WTC11 (cell line): ENCODE data around the gene THEM5. TPM values are rescaled to one million over a fixed set of nuclear protein-coding genes. Genes with fewer than 3 reads are reported as not detected.

Experiments
- TEAD4 ChIP-seq: sonication (generic); formaldehyde crosslinking; IDR thresholded peaks from 2 replicates; pipeline ENCODE4 v1.8.0; 2022; ENCODE audit warnings: mild to moderate bottlenecking, missing genetic modification reagents
- total RNA-seq: library from RNA; stranded (reverse); gene quantifications from 3 replicates; pipeline ENCODE4 v1.2.3, GENCODE V29; 2021
- TF ChIP-seq, protein P1 (sequence below): sonication (generic); formaldehyde crosslinking; IDR thresholded peaks from 2 replicates; pipeline ENCODE4 v1.8.1; 2023; ENCODE audit warnings: mild to moderate bottlenecking, moderate library complexity, missing genetic modification reagents
- TF ChIP-seq, protein P2 (sequence below): fragments of 250-450 bp; sonication (Bioruptor Pico); IDR thresholded peaks from 2 replicates; pipeline ENCODE4 v1.9.0; 2021; ENCODE audit warnings: mild to moderate bottlenecking
- TF ChIP-seq, protein P3 (sequence below): sonication (generic); formaldehyde crosslinking; IDR thresholded peaks from 2 replicates; pipeline ENCODE4 v1.8.1; 2023; ENCODE audit warnings: mild to moderate bottlenecking, missing genetic modification reagents
- TF ChIP-seq, protein P4 (sequence below): fragments of 250-450 bp; sonication (Bioruptor Pico); IDR thresholded peaks from 2 replicates; pipeline ENCODE4 v2.1.2; 2022; ENCODE audit warnings: mild to moderate bottlenecking, moderate library complexity

The THEM5 gene
- total RNA-seq, 1 experiment from 2014 or later: not detected

DNA sequence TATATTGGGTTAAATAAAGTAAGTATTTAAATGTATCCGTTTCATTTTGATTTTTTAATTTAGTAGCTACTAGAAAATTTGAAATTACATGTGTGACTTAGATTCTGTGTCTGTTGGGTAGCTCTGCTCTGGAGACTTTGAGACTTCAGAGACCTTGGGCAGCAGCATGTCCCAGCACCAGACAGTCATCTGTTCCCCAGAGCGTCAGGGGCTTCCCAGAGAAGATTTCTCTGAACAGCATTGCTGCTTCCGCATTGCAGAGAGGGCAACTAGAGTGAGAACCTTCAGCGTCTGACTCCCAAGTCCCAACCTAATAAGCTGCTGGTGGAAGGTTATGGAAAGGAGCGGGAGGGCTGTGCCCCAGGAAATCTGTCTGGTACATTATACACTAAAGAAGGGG is 54.9 kb downstream of the THEM5 start (continued):
- TF ChIP-seq, protein P1, sequence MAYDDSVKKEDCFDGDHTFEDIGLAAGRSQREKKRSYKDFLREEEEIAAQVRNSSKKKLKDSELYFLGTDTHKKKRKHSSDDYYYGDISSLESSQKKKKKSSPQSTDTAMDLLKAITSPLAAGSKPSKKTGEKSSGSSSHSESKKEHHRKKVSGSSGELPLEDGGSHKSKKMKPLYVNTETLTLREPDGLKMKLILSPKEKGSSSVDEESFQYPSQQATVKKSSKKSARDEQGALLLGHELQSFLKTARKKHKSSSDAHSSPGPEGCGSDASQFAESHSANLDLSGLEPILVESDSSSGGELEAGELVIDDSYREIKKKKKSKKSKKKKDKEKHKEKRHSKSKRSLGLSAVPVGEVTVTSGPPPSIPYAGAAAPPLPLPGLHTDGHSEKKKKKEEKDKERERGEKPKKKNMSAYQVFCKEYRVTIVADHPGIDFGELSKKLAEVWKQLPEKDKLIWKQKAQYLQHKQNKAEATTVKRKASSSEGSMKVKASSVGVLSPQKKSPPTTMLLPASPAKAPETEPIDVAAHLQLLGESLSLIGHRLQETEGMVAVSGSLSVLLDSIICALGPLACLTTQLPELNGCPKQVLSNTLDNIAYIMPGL (CRISPR knock-in tag): no peak
- TF ChIP-seq, protein P2, sequence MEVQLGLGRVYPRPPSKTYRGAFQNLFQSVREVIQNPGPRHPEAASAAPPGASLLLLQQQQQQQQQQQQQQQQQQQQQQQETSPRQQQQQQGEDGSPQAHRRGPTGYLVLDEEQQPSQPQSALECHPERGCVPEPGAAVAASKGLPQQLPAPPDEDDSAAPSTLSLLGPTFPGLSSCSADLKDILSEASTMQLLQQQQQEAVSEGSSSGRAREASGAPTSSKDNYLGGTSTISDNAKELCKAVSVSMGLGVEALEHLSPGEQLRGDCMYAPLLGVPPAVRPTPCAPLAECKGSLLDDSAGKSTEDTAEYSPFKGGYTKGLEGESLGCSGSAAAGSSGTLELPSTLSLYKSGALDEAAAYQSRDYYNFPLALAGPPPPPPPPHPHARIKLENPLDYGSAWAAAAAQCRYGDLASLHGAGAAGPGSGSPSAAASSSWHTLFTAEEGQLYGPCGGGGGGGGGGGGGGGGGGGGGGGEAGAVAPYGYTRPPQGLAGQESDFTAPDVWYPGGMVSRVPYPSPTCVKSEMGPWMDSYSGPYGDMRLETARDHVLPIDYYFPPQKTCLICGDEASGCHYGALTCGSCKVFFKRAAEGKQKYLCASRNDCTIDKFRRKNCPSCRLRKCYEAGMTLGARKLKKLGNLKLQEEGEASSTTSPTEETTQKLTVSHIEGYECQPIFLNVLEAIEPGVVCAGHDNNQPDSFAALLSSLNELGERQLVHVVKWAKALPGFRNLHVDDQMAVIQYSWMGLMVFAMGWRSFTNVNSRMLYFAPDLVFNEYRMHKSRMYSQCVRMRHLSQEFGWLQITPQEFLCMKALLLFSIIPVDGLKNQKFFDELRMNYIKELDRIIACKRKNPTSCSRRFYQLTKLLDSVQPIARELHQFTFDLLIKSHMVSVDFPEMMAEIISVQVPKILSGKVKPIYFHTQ: no peak
- TF ChIP-seq, protein P3, sequence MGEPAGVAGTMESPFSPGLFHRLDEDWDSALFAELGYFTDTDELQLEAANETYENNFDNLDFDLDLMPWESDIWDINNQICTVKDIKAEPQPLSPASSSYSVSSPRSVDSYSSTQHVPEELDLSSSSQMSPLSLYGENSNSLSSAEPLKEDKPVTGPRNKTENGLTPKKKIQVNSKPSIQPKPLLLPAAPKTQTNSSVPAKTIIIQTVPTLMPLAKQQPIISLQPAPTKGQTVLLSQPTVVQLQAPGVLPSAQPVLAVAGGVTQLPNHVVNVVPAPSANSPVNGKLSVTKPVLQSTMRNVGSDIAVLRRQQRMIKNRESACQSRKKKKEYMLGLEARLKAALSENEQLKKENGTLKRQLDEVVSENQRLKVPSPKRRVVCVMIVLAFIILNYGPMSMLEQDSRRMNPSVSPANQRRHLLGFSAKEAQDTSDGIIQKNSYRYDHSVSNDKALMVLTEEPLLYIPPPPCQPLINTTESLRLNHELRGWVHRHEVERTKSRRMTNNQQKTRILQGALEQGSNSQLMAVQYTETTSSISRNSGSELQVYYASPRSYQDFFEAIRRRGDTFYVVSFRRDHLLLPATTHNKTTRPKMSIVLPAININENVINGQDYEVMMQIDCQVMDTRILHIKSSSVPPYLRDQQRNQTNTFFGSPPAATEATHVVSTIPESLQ (CRISPR knock-in tag): no peak
- no peak for TF ChIP-seq TEAD4
- TF ChIP-seq, protein P4, sequence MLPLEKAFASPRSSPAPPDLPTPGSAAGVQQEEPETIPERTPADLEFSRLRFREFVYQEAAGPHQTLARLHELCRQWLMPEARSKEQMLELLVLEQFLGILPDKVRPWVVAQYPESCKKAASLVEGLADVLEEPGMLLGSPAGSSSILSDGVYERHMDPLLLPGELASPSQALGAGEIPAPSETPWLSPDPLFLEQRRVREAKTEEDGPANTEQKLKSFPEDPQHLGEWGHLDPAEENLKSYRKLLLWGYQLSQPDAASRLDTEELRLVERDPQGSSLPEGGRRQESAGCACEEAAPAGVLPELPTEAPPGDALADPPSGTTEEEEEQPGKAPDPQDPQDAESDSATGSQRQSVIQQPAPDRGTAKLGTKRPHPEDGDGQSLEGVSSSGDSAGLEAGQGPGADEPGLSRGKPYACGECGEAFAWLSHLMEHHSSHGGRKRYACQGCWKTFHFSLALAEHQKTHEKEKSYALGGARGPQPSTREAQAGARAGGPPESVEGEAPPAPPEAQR (CRISPR knock-in tag): no peak

Other genes with a start within 250 kb of the THEM5 start
- 50.0 to 56.0 TPM (median 50.3 TPM) in 3 replicates for gene SNX27, start 241.7 kb downstream of the THEM5 start, total RNA-seq
- gene CELF3, start 136.9 kb downstream of the THEM5 start, total RNA-seq: 0.34 to 0.64 TPM (median 0.42 TPM) in 3 replicates
- gene RIIAD1, start 132.2 kb downstream of the THEM5 start, total RNA-seq: 0.92 TPM in 1 of 3 replicates, not detected in the others
- gene MRPL9, start 90.2 kb downstream of the THEM5 start, total RNA-seq: 88.8 to 99.3 TPM (median 95.5 TPM) in 3 replicates
- 21.8 to 25.3 TPM (median 24.0 TPM) in 3 replicates for gene TDRKH, start 63.2 kb downstream of the THEM5 start, total RNA-seq
- not detected in 3 replicates for gene LINGO4, start 48.3 kb downstream of the THEM5 start, total RNA-seq
- gene RORC, start 21.9 kb downstream of the THEM5 start, total RNA-seq: 0.30 to 0.53 TPM (median 0.44 TPM) in 3 replicates
- 0.85 to 2.0 TPM (median 0.94 TPM) in 3 replicates for gene C2CD4D, start 13.9 kb downstream of the THEM5 start, total RNA-seq
- gene THEM4, start 55.8 kb upstream of the THEM5 start, total RNA-seq: 8.0 to 10.9 TPM (median 8.8 TPM) in 3 replicates
- gene S100A10, start 140.1 kb upstream of the THEM5 start, total RNA-seq: 150 to 161 TPM (median 159 TPM) in 3 replicates
- gene S100A11, start 183.3 kb upstream of the THEM5 start, total RNA-seq: 126 to 181 TPM (median 163 TPM) in 3 replicates
- not detected in 3 replicates for gene TCHHL1, start 235.4 kb upstream of the THEM5 start, total RNA-seq